GM23338 (cell line): ENCODE measurements around the gene SLC25A13. TPM values are rescaled to one million over a fixed set of nuclear protein-coding genes. Genes with fewer than 3 reads are reported as not detected.

Source experiments
- ATAC-seq: fragments of 200-7000 bp; cut with Tn5 transposase; 3 replicates; pipeline ENCODE4 v1.9.1; 2020
- DNase-seq: peaks from one replicate; pipeline ENCODE4 v3.0.0-alpha.2; 2015; ENCODE audit warnings: low spot score
- H2AFZ ChIP-seq: fragments of 200-600 bp; sonication (generic); 2 replicates; pipeline ENCODE4 v1.8.0; 2016; ENCODE audit warnings: antibody characterized with exemption, mild to moderate bottlenecking, moderate library complexity
- H3F3A ChIP-seq: fragments of 200-600 bp; sonication (generic); replicated peaks from 2 replicates; pipeline ENCODE4 v1.8.0; 2017; ENCODE audit warnings: antibody characterized with exemption, mixed run types, low read depth
- H3K27ac ChIP-seq: fragments of 200-600 bp; sonication (generic); 2 replicates; pipeline ENCODE4 v1.6.1; 2016; ENCODE audit warnings: low read depth
- H3K27me3 ChIP-seq: fragments of 200-600 bp; sonication (generic); 2 replicates; pipeline ENCODE4 v1.8.0; 2016; ENCODE audit warnings: mild to moderate bottlenecking, mixed run types, moderate library complexity; ENCODE audit not compliant: insufficient read depth
- H3K36me3 ChIP-seq: fragments of 200-600 bp; sonication (generic); 2 replicates; pipeline ENCODE4 v1.8.0; 2016; ENCODE audit warnings: mild to moderate bottlenecking; ENCODE audit not compliant: insufficient read depth
- H3K4me1 ChIP-seq: fragments of 200-600 bp; sonication (generic); 2 replicates; pipeline ENCODE4 v1.8.0; 2016; ENCODE audit warnings: mild to moderate bottlenecking, moderate library complexity; ENCODE audit not compliant: insufficient read depth
- H3K4me2 ChIP-seq: fragments of 200-600 bp; sonication (generic); 2 replicates; pipeline ENCODE4 v1.7.1; 2017; ENCODE audit warnings: mixed run types
- H3K4me3 ChIP-seq: fragments of 200-600 bp; sonication (generic); 2 replicates; pipeline ENCODE4 v1.6.1; 2016; ENCODE audit warnings: mixed run types
- H3K79me2 ChIP-seq: fragments of 200-600 bp; sonication (generic); replicated peaks from 2 replicates; pipeline ENCODE4 v1.8.0; 2017; ENCODE audit warnings: mild to moderate bottlenecking; ENCODE audit not compliant: insufficient read depth
- H3K9me2 ChIP-seq: fragments of 200-600 bp; sonication (generic); 2 replicates; pipeline ENCODE4 v1.8.0; 2017; ENCODE audit not compliant: insufficient read depth
- H4K20me1 ChIP-seq: fragments of 200-600 bp; sonication (generic); replicated peaks from 2 replicates; pipeline ENCODE4 v1.8.0; 2017; ENCODE audit warnings: mild to moderate bottlenecking; ENCODE audit not compliant: insufficient read depth
- H3K27ac Mint-ChIP-seq: 2 replicates; pipeline ENCODE4 v1.8.0; 2020; ENCODE audit warnings: inconsistent platforms, mild to moderate bottlenecking, moderate library complexity, mixed read lengths
- H3K27me3 Mint-ChIP-seq: 3 replicates; pipeline ENCODE4 v1.8.0; 2022; ENCODE audit warnings: low read depth, mild to moderate bottlenecking, moderate library complexity, mixed read lengths, inconsistent platforms; ENCODE audit not compliant: insufficient read depth, poor library complexity
- H3K36me3 Mint-ChIP-seq: 3 replicates; pipeline ENCODE4 v1.8.0; 2021; ENCODE audit warnings: low read depth, mild to moderate bottlenecking, inconsistent platforms, moderate library complexity, mixed read lengths
- H3K4me1 Mint-ChIP-seq: 3 replicates; pipeline ENCODE4 v1.8.0; 2020; ENCODE audit warnings: mild to moderate bottlenecking, inconsistent platforms, mixed read lengths
- H3K4me3 Mint-ChIP-seq: 3 replicates; pipeline ENCODE4 v1.8.0; 2021; ENCODE audit warnings: moderate library complexity, mild to moderate bottlenecking, inconsistent platforms, mixed read lengths
- H3K9me3 Mint-ChIP-seq: 3 replicates; pipeline ENCODE4 v1.8.0; 2020; ENCODE audit warnings: moderate library complexity, mild to moderate bottlenecking, inconsistent platforms, mixed read lengths
- EZH2 ChIP-seq: fragments of 200-600 bp; sonication (generic); IDR thresholded peaks from one replicate; pipeline ENCODE4 v1.8.0; 2017; ENCODE audit warnings: antibody characterized with exemption, mild to moderate bottlenecking, low read depth; ENCODE audit not compliant: unreplicated experiment
- NANOG ChIP-seq: IDR thresholded peaks from 2 replicates; pipeline ENCODE4 v1.6.1; 2016; ENCODE audit warnings: antibody characterized with exemption, borderline replicate concordance
- ZNF331 ChIP-seq: fragments of 250-450 bp; sonication (Bioruptor Pico); IDR thresholded peaks from 2 replicates; pipeline ENCODE4 v1.5.0; 2020; ENCODE audit warnings: low read depth, mild to moderate bottlenecking, moderate library complexity
- polyA plus RNA-seq: library from polyadenylated mRNA; unstranded; fragments of >200 nt; fragmentation: Nextera tagmentation; extraction: Ambion mirVana; gene quantifications from 2 replicates; pipeline ENCODE4 v1.2.1, GENCODE V29; 2016
- total RNA-seq: library from RNA; depleted of rRNA; stranded (reverse); fragments of >200 nt; shearing (Covaris generic); gene quantifications from 2 replicates; pipeline ENCODE4 v1.2.3, GENCODE V29; 2014
- TF ChIP-seq, protein P1 (sequence below): fragments of 250-450 bp; sonication (Bioruptor Pico); IDR thresholded peaks from 2 replicates; pipeline ENCODE4 v1.5.0; 2020; ENCODE audit warnings: mild to moderate bottlenecking, moderate library complexity

Gene SLC25A13
- total and polyA plus RNA-seq, 2 experiments from 2014 or later, result 51.1 to 84.6 TPM

DNA sequence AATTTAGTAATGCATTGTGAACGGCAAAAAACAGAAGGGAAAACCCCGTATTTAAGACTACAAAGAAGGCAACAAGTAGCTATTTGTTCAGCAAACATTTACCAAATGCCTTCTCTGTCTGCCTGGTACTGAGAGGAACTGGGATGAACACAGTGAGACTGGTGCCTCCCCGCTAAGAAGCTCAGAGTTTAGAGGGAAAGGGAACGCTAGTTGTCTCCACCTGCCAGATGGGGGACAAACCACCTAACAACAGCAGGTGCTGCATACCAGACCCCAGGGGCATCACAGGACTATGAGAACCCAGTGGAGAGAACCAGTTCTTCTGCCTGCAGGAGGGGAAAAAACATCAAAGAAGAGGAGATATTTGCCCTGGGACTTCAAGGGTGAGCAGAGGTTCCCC is 147.1 kb downstream of the SLC25A13 start:
- H2AFZ ChIP-seq, result no peak overlapping the region
- H3K27me3 ChIP-seq, result no peaks in the 10 kb centered on the region
- no peaks in the 10 kb centered on the region for H3K27me3 Mint-ChIP-seq
- H3F3A ChIP-seq, result no peaks in the 10 kb centered on the region
- peaks cover 6% of the 10 kb centered on the region; the same call in 1 of the 2 replicates for H3K4me1 ChIP-seq
- H3K4me1 Mint-ChIP-seq, result peaks cover 19% of the 10 kb centered on the region
- no peaks in the 10 kb centered on the region for H3K9me2 ChIP-seq
- ATAC-seq (peak; percentile 89), DNase-seq (peak; percentile 39)
- H3K4me3 Mint-ChIP-seq, result no peak overlapping the region
- peaks cover 4% of the 10 kb centered on the region for H3K36me3 ChIP-seq
- no peak overlapping the region for H3K4me3 ChIP-seq
- H4K20me1 ChIP-seq, result peaks cover 15% of the 10 kb centered on the region; the same call in 1 of the 2 replicates
- H3K36me3 Mint-ChIP-seq, result no peaks in the 10 kb centered on the region; the same call in 2 of the 3 replicates
- no peaks in the 10 kb centered on the region for H3K79me2 ChIP-seq
- no peaks in the 10 kb centered on the region for H3K9me3 Mint-ChIP-seq
- no peak for TF ChIP-seq ZNF331 (CRISPR knock-in tag)
- TF ChIP-seq, protein P1, sequence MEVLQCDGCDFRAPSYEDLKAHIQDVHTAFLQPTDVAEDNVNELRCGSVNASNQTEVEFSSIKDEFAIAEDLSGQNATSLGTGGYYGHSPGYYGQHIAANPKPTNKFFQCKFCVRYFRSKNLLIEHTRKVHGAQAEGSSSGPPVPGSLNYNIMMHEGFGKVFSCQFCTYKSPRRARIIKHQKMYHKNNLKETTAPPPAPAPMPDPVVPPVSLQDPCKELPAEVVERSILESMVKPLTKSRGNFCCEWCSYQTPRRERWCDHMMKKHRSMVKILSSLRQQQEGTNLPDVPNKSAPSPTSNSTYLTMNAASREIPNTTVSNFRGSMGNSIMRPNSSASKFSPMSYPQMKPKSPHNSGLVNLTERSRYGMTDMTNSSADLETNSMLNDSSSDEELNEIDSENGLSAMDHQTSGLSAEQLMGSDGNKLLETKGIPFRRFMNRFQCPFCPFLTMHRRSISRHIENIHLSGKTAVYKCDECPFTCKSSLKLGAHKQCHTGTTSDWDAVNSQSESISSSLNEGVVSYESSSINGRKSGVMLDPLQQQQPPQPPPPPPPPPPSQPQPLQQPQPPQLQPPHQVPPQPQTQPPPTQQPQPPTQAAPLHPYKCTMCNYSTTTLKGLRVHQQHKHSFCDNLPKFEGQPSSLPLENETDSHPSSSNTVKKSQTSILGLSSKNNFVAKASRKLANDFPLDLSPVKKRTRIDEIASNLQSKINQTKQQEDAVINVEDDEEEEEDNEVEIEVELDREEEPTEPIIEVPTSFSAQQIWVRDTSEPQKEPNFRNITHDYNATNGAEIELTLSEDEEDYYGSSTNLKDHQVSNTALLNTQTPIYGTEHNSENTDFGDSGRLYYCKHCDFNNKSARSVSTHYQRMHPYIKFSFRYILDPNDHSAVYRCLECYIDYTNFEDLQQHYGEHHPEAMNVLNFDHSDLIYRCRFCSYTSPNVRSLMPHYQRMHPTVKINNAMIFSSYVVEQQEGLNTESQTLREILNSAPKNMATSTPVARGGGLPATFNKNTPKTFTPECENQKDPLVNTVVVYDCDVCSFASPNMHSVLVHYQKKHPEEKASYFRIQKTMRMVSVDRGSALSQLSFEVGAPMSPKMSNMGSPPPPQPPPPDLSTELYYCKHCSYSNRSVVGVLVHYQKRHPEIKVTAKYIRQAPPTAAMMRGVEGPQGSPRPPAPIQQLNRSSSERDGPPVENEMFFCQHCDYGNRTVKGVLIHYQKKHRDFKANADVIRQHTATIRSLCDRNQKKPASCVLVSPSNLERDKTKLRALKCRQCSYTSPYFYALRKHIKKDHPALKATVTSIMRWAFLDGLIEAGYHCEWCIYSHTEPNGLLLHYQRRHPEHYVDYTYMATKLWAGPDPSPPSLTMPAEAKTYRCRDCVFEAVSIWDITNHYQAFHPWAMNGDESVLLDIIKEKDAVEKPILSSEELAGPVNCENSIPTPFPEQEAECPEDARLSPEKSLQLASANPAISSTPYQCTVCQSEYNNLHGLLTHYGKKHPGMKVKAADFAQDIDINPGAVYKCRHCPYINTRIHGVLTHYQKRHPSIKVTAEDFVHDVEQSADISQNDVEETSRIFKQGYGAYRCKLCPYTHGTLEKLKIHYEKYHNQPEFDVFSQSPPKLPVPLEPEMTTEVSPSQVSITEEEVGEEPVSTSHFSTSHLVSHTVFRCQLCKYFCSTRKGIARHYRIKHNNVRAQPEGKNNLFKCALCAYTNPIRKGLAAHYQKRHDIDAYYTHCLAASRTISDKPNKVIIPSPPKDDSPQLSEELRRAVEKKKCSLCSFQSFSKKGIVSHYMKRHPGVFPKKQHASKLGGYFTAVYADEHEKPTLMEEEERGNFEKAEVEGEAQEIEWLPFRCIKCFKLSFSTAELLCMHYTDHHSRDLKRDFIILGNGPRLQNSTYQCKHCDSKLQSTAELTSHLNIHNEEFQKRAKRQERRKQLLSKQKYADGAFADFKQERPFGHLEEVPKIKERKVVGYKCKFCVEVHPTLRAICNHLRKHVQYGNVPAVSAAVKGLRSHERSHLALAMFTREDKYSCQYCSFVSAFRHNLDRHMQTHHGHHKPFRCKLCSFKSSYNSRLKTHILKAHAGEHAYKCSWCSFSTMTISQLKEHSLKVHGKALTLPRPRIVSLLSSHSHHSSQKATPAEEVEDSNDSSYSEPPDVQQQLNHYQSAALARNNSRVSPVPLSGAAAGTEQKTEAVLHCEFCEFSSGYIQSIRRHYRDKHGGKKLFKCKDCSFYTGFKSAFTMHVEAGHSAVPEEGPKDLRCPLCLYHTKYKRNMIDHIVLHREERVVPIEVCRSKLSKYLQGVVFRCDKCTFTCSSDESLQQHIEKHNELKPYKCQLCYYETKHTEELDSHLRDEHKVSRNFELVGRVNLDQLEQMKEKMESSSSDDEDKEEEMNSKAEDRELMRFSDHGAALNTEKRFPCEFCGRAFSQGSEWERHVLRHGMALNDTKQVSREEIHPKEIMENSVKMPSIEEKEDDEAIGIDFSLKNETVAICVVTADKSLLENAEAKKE (CRISPR knock-in tag), result peak; percentile 58; the same call in 1 of the 2 replicates
- H3K27ac ChIP-seq, result no peak overlapping the region
- no peak overlapping the region for H3K4me2 ChIP-seq
- H3K27ac Mint-ChIP-seq, result no peak overlapping the region

DNA sequence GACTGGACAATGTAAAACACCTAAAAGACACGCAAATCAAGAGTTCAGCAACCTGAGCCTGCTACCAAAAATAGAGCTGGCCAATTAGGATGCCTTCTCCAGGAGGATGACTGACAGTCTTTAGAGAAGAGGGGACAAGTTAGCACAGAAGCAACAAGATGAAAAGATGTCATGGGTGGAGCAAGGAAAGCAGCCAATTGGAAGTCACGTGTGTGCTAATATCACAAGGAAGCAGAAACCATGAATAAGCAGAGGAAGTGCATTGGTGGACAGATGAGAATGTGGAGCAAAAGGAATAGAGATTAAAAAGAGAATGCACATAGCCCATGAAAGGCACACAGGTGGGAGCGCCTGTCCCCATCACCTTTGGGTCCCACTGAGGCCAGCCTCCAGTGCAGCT is 148.1 kb downstream of the SLC25A13 start:
- Histone ChIP-seq H3K4me2 (no peak overlapping the region), H3K4me3 (no peak overlapping the region), H3K27me3 (no peaks in the 10 kb centered on the region), H4K20me1 (peaks cover 15% of the 10 kb centered on the region; the same call in 1 of the 2 replicates), H3K4me1 (peaks cover 6% of the 10 kb centered on the region; the same call in 1 of the 2 replicates), H2AFZ (no peak overlapping the region), H3K27ac (no peak overlapping the region), H3K79me2 (no peaks in the 10 kb centered on the region), H3F3A (no peaks in the 10 kb centered on the region), H3K9me2 (no peaks in the 10 kb centered on the region), H3K36me3 (peaks cover 4% of the 10 kb centered on the region)
- ATAC-seq (no peak), DNase-seq (no peak)
- Mint-ChIP-seq H3K4me1 (peaks cover 15% of the 10 kb centered on the region), H3K36me3 (no peaks in the 10 kb centered on the region; the same call in 2 of the 3 replicates), H3K27ac (no peak overlapping the region), H3K4me3 (no peak overlapping the region), H3K27me3 (no peaks in the 10 kb centered on the region), H3K9me3 (no peaks in the 10 kb centered on the region)
- TF ChIP-seq NANOG (no peak), ZNF331 (CRISPR knock-in tag) (no peak), EZH2 (no peak)
